ENCODE results near the gene TNFRSF19.

The TNFRSF19 gene

GRCh38 chr13:23626700-23627099 lies 56.5 kb downstream of the TNFRSF19 start:
- Mint-ChIP-seq H3K9me3 (peaks cover 5% of the 10 kb centered on the region), H3K27ac (no peak overlapping the region), H3K4me3 (no peak overlapping the region), H3K4me1 (no peaks in the 10 kb centered on the region), H3K36me3 (no peaks in the 10 kb centered on the region), H3K27me3 (peaks cover 37% of the 10 kb centered on the region)
- ATAC-seq: no peak

- Mint-ChIP-seq H3K4me3 (no peak overlapping the region), H3K27ac (no peak overlapping the region), H3K36me3 (no peaks in the 10 kb centered on the region), H3K4me1 (no peaks in the 10 kb centered on the region), H3K27me3 (peaks cover 37% of the 10 kb centered on the region), H3K9me3 (peaks cover 5% of the 10 kb centered on the region)
- no peak for ATAC-seq
Measured at GRCh38 chr13:23627410-23627809, 57.2 kb downstream of the TNFRSF19 start.

- Mint-ChIP-seq H3K4me3 (no peak overlapping the region), H3K27ac (no peak overlapping the region), H3K27me3 (peaks cover 37% of the 10 kb centered on the region), H3K36me3 (no peaks in the 10 kb centered on the region), H3K4me1 (no peaks in the 10 kb centered on the region), H3K9me3 (peaks cover 2% of the 10 kb centered on the region)
- no peak for ATAC-seq
Measured at GRCh38 chr13:23628250-23628649, 58.0 kb downstream of the TNFRSF19 start.

- H3K4me3 Mint-ChIP-seq: no peak overlapping the region
- H3K27ac Mint-ChIP-seq: no peak overlapping the region
- peaks cover 37% of the 10 kb centered on the region for H3K27me3 Mint-ChIP-seq
- H3K36me3 Mint-ChIP-seq: no peaks in the 10 kb centered on the region
- ATAC-seq: peak; percentile 20
- H3K4me1 Mint-ChIP-seq: no peaks in the 10 kb centered on the region
- peaks cover 1% of the 10 kb centered on the region for H3K9me3 Mint-ChIP-seq
Measured at GRCh38 chr13:23628765-23629565, 58.8 kb downstream of the TNFRSF19 start.

- no peak overlapping the region for H3K27ac Mint-ChIP-seq
- H3K36me3 Mint-ChIP-seq: no peaks in the 10 kb centered on the region
- H3K4me3 Mint-ChIP-seq: no peak overlapping the region
- peaks cover 37% of the 10 kb centered on the region for H3K27me3 Mint-ChIP-seq
- no peaks in the 10 kb centered on the region for H3K9me3 Mint-ChIP-seq
- ATAC-seq: peak; percentile 24
- H3K4me1 Mint-ChIP-seq: no peaks in the 10 kb centered on the region
Measured at GRCh38 chr13:23629566-23630272, 59.5 kb downstream of the TNFRSF19 start.

- no peak for ATAC-seq
- H3K36me3 Mint-ChIP-seq: no peaks in the 10 kb centered on the region
- peaks cover 37% of the 10 kb centered on the region for H3K27me3 Mint-ChIP-seq
- no peak overlapping the region for H3K27ac Mint-ChIP-seq
- no peaks in the 10 kb centered on the region for H3K4me1 Mint-ChIP-seq
- H3K9me3 Mint-ChIP-seq: no peaks in the 10 kb centered on the region
- H3K4me3 Mint-ChIP-seq: no peak overlapping the region
Measured at GRCh38 chr13:23630349-23631093, 60.3 kb downstream of the TNFRSF19 start.

- H3K36me3 Mint-ChIP-seq: no peaks in the 10 kb centered on the region
- peaks cover 42% of the 10 kb centered on the region for H3K27me3 Mint-ChIP-seq
- no peak for ATAC-seq
- no peak overlapping the region for H3K4me3 Mint-ChIP-seq
- no peaks in the 10 kb centered on the region for H3K9me3 Mint-ChIP-seq
- no peak overlapping the region for H3K27ac Mint-ChIP-seq
- no peaks in the 10 kb centered on the region for H3K4me1 Mint-ChIP-seq
Measured at GRCh38 chr13:23631311-23632047, 61.3 kb downstream of the TNFRSF19 start.

- Mint-ChIP-seq H3K27ac (no peak overlapping the region), H3K27me3 (peaks cover 40% of the 10 kb centered on the region), H3K4me3 (no peak overlapping the region), H3K9me3 (no peaks in the 10 kb centered on the region), H3K4me1 (no peaks in the 10 kb centered on the region), H3K36me3 (no peaks in the 10 kb centered on the region)
- no peak for ATAC-seq
Measured at GRCh38 chr13:23632048-23632582, 61.9 kb downstream of the TNFRSF19 start.

- Mint-ChIP-seq H3K27ac (no peak overlapping the region), H3K4me1 (no peaks in the 10 kb centered on the region), H3K27me3 (peaks cover 34% of the 10 kb centered on the region)
Measured at GRCh38 chr13:23632741-23633140, 62.5 kb downstream of the TNFRSF19 start.

GRCh38 chr13:23634897-23635296 lies 64.7 kb downstream of the TNFRSF19 start:
- no peak overlapping the region for H3K27ac Mint-ChIP-seq
- no peaks in the 10 kb centered on the region for H3K36me3 Mint-ChIP-seq
- no peak overlapping the region for H3K4me3 Mint-ChIP-seq
- H3K9me3 Mint-ChIP-seq: no peaks in the 10 kb centered on the region
- peaks cover 17% of the 10 kb centered on the region for H3K27me3 Mint-ChIP-seq
- H3K4me1 Mint-ChIP-seq: no peaks in the 10 kb centered on the region
- no peak for ATAC-seq

More at GRCh38 chr13:23632741-23633140, 62.5 kb downstream of the TNFRSF19 start:
- no peak overlapping the region for H3K4me3 Mint-ChIP-seq
- ATAC-seq: no peak
- H3K36me3 Mint-ChIP-seq: no peaks in the 10 kb centered on the region
- no peaks in the 10 kb centered on the region for H3K9me3 Mint-ChIP-seq

- H3K4me3 Mint-ChIP-seq: no peak overlapping the region
- H3K36me3 Mint-ChIP-seq: no peaks in the 10 kb centered on the region
- H3K4me1 Mint-ChIP-seq: no peaks in the 10 kb centered on the region
- H3K9me3 Mint-ChIP-seq: no peaks in the 10 kb centered on the region
- H3K27ac Mint-ChIP-seq: no peak overlapping the region
- peaks cover 8% of the 10 kb centered on the region for H3K27me3 Mint-ChIP-seq
- ATAC-seq: no peak
Measured at GRCh38 chr13:23636360-23636759, 66.1 kb downstream of the TNFRSF19 start.

GRCh38 chr13:23637829-23638228 lies 67.6 kb downstream of the TNFRSF19 start:
- ATAC-seq: no peak
- H3K9me3 Mint-ChIP-seq: no peaks in the 10 kb centered on the region
- H3K27me3 Mint-ChIP-seq: peaks cover 8% of the 10 kb centered on the region
- no peaks in the 10 kb centered on the region for H3K36me3 Mint-ChIP-seq
- H3K4me3 Mint-ChIP-seq: no peak overlapping the region
- H3K4me1 Mint-ChIP-seq: no peaks in the 10 kb centered on the region
- H3K27ac Mint-ChIP-seq: no peak overlapping the region

GRCh38 chr13:23639674-23640073 lies 69.5 kb downstream of the TNFRSF19 start:
- Mint-ChIP-seq H3K27me3 (peaks cover 8% of the 10 kb centered on the region), H3K27ac (no peak overlapping the region), H3K4me1 (no peaks in the 10 kb centered on the region), H3K4me3 (no peak overlapping the region), H3K36me3 (no peaks in the 10 kb centered on the region), H3K9me3 (no peaks in the 10 kb centered on the region)
- ATAC-seq: peak; percentile 35

- Mint-ChIP-seq H3K36me3 (no peaks in the 10 kb centered on the region), H3K4me3 (no peak overlapping the region), H3K4me1 (no peaks in the 10 kb centered on the region), H3K27ac (no peak overlapping the region), H3K9me3 (peaks cover 4% of the 10 kb centered on the region), H3K27me3 (peaks cover 16% of the 10 kb centered on the region)
- ATAC-seq: no peak
Measured at GRCh38 chr13:23642110-23642509, 71.9 kb downstream of the TNFRSF19 start.

All from stimulated activated memory B cell treated with anti-CD40 and anti-IgM and Interleukin-4, amounts not matched to agents 10 μg/mL and 1 μg/mL and 100 μg/mL, for 72 hours (primary cell).